Pons (tissue), 1 donor: ENCODE data around the gene PIP4K2A.
"Not testable (repeated sequence)": the region's sequence is repeated elsewhere in the genome, so short reads cannot be mapped to it uniquely, and the experiment has no call there.

Experiments
- DNase-seq: peaks from one replicate; pipeline ENCODE4 v3.0.0-alpha.2; 2016; ENCODE audit warnings: low spot score

The PIP4K2A gene

GRCh38 chr10:22719406-22720042 is 5.1 kb upstream of the PIP4K2A start:
- no peak for DNase-seq

DNA sequence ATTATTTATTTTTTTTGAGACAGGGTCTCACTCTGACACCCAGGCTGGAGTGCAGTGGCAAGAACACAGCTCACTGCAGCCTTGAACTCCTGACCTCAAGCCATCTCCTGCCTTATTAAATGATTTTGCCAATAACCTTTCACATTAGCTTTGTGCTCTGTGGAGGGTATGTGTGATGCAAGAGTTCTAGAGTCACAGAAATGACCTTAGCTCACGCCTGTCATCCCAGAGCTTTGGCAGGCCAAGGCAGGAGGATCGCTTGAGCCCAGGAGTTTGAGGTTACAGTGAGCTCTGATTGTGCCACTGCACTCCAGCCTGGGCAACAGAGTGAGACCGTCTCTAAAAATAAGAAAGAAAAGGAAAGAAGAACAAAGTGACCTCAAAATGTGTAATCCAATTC is 4.3 kb upstream of the PIP4K2A start:
- DNase-seq, result not testable (repeated sequence)

DNA sequence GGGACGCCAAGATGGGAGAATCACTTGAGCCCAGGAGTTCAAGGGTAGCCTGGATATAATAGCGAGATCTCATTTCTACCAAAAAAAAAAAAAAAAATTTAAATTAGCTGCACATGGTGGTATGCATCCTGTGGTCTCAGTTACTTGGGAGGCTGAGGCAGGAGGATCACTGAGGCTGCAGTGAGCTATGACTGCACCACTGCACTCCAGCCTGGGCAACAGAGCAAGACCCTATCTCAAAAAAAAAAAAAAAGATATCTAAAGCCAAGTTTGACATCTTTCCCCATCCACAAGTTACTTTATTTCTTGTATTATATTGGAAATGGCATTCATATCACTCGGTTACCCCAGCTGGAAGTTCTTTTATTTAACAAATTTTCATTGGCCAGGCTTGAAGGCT is 3.4 kb upstream of the PIP4K2A start:
- DNase-seq, result no peak

- no peak for DNase-seq
These were observed 2.6 kb upstream of the PIP4K2A start for GRCh38 chr10:22716943-22717342.

DNA sequence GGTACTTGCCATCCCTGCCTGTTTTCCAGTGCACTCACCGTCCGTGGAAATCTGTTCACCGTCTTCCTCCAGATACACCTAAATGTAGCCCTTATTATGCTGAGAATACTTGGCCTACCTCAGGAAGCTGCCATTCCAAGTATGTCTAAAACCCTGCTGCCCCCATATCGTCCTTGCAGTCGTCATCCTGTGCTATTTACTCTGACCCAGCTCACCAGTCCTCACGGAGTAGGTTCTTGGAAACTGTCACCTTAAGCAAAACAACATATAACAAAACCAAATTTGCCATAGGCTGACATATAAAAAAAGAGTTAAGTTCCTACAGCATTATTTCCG is 880 bp upstream of the PIP4K2A start:
- DNase-seq, result no peak

- DNase-seq, result no peak
These were observed 412 bp downstream of the PIP4K2A start for GRCh38 chr10:22713853-22714478.

- no peak for DNase-seq
These were observed 1.2 kb downstream of the PIP4K2A start for GRCh38 chr10:22712956-22713852.

GRCh38 chr10:22712211-22712955 is 2.0 kb downstream of the PIP4K2A start:
- peak; percentile 52 for DNase-seq

DNA sequence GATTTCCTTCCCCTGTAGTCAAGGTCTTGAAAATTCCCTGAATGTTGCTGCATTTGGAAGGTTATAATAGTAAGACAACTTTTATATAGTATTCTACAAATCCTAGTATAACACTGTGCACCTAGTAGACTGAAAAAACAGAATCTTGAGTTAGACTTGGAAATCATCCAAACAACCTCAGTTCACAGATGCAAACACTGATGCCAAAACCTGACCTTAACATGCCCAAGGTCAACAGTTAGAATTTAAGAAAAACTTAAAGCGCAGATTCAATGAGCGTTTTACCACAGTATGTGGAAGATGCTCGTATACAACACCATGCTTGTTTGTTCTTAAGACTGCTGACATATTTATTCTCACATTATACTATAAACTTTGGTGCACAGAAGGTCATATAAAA is 3.0 kb downstream of the PIP4K2A start:
- peak; percentile 62 for DNase-seq

DNA sequence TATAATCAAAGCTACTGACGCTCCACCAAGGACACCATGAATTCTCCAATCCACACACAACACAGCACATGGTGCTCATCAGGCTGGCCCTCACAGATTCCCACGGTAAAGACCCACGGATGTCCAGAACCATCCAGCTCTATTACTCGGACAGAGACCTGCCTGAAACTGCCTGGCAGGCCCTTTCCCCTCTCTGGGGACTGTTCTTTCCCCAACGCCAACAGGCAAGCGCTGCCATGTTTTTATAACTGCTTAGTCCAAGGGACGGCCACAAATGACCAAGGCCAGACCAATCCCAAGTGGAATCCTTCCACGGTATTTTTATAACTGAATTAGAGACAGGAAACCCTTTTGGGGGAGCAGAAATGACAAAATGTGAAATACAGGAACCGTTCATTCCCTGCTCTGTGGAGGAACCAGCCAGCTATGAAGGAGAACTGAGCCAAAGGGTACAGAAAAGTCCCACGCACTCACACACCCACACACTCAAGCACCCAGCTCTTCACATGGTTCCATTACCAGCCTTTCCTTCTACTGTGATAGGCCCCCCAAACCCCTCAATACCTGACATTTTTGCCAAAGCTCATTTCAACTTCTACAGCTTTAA is 4.1 kb downstream of the PIP4K2A start:
- peak; percentile 54 for DNase-seq

DNA sequence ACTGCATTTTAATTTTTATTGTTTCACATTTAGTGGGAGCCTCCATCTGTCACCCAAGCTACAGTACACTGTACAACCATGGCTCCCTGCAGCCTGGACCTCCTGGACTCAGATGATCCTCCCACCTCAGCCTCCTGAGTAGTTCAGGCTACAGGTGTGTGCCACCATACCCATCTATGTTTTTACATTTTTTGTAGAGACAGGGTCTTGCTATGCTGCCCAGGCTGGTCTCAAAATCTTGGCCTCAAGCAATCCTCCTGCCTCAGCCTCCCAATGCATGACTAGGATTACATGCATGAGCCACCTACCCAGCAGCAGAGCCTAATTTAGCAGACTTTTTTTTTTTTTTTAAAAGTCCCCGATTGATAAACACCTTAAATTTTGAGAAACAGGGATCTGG is 5.6 kb downstream of the PIP4K2A start:
- no peak for DNase-seq

DNA sequence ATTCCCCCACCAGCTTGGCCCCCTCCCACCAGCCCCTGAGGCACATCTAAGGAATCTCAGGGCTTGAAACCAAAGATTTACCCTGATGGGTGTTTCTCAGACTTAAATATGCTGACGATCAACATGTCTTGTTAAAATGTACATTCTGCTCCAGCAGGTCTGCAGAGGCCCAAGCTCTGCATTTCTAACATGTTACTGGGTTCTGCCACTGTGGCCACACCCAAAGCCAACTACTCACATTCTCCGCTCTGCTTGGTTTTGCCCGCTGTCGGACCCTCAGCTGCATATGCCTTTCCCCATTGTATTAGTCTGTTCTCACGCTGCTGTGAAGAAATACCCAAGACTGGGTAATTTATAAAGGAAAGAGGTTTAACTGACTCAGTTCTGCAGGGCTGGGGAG is 8.9 kb downstream of the PIP4K2A start:
- DNase-seq, result no peak

DNA sequence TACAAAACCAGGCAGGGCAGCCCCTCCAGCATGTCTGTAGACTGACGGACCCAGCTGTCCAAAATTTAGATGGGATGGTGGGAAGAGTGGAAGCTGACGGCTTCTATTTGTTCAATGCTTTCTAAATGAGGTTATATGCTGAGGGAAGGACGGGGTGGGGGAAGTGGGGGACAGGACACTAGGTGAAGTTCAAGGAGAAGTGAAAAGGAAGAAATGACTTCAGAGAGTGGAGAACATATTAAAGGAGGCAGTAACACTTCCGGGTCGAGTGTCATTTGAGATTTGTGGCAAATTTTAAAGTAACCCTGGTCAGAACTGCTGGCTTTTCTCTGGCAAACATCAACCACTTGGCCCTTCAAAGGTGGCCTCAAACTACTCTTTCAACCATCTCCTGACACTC is 9.4 kb downstream of the PIP4K2A start:
- no peak for DNase-seq

- no peak for DNase-seq
These were observed 9.9 kb downstream of the PIP4K2A start for GRCh38 chr10:22704471-22704911.

- no peak for DNase-seq
These were observed 12.0 kb downstream of the PIP4K2A start for GRCh38 chr10:22702348-22702747.

DNA sequence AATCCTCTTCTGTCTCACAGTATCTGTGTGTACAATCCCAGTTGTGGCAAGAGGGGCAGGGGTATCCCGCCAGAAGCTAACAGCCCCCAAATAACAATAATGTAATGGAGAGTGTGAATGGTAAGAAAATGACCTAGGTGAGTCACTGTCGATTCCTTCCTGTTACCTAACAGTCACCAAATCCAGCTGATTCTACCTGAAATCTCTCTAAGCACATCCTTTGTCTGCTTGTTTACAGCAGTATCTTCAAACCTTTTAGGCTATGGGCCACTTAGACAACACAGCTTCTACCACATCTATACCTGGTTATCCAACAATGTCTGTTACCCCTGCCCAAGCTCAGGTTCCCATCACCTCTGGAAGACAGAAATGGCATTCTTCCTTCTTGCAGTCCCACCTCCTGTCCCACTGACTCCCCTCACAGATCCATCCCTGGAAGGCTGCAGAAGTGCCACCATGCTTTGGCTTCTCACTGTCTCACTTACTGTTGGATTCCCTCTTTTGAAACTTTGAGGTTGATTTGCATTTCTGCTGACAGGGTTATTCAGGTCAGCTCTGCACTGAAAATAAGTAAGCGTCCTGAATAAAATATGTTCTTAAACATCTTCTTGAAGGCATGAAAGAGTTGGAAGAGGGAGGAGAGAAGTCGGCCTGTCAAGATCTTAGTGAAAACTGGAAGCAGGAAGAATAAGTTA is 13.1 kb downstream of the PIP4K2A start:
- no peak for DNase-seq

- DNase-seq, result no peak
These were observed 13.9 kb downstream of the PIP4K2A start for GRCh38 chr10:22700489-22700888.

- no peak for DNase-seq
These were observed 14.4 kb downstream of the PIP4K2A start for GRCh38 chr10:22699976-22700375.

DNA sequence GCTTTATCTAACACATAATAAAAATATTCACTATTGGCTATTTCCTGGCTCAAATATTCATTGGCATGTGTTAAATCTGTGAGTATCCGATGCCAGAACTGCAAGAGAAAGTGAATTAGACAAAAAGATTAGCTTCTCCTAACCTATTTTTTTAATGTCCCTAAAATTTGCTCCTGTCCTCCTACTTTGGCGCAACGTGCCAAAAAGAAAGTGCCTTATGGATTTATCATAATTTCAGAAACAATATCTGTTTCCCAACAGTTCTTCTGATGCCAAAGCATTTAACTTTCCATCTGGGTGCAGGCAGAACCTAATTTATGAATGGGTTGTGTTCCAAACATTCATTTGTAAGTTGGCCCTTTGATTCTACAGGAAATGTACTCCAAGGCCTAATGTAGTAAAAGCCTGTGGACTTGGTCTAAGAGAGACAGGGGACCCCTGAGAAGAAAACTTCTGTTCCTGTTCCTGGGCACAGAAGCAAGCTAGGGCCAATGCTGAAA is 15.4 kb downstream of the PIP4K2A start:
- DNase-seq, result no peak

- no peak for DNase-seq
These were observed 16.6 kb downstream of the PIP4K2A start for GRCh38 chr10:22697800-22698199.

DNA sequence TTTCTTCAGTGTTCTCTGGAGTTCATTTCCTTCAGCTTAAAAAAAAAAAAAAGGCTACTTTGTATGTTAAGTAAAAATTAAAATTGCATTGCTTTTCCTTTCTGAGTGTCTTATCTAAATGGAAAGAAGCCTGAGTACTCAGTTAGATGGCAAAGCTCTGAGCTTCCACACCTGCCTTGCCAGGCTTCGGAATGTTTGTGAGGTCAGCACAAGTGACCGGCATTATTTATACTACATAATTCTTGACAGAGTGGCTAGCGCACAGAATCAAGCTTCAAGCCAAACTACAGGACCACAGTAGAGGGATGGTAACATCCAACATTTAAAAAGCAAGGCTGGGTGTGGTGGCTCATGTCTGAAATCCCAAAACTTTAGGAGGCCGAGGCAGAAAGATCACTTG is 17.3 kb downstream of the PIP4K2A start:
- DNase-seq, result no peak
